Ammon's horn (tissue), 1 donor: ENCODE data around the gene RASA1.

Experiments
- DNase-seq: peaks from one replicate; pipeline ENCODE4 v3.0.0-alpha.2; 2016; ENCODE audit warnings: low spot score

Gene RASA1

GRCh38 chr5:87361031-87361445 lies 93.4 kb downstream of the RASA1 start:
- no peak for DNase-seq

GRCh38 chr5:87361536-87362213 lies 94.0 kb downstream of the RASA1 start:
- DNase-seq = no peak

GRCh38 chr5:87367243-87367642 lies 99.6 kb downstream of the RASA1 start:
- no peak for DNase-seq

GRCh38 chr5:87368601-87369000 lies 100.9 kb downstream of the RASA1 start:
- DNase-seq = no peak

GRCh38 chr5:87369431-87369830 lies 101.7 kb downstream of the RASA1 start:
- no peak for DNase-seq

GRCh38 chr5:87372705-87373104 lies 105.0 kb downstream of the RASA1 start:
- DNase-seq = no peak

GRCh38 chr5:87382224-87382623 lies 114.5 kb downstream of the RASA1 start:
- no peak for DNase-seq

GRCh38 chr5:87383216-87383615 lies 115.5 kb downstream of the RASA1 start:
- DNase-seq = no peak

- no peak for DNase-seq
These were observed 118.1 kb downstream of the RASA1 start for GRCh38 chr5:87385802-87386201.

GRCh38 chr5:87388129-87388528 lies 120.4 kb downstream of the RASA1 start:
- no peak for DNase-seq

GRCh38 chr5:87389296-87390034 lies 121.8 kb downstream of the RASA1 start:
- DNase-seq = no peak

- no peak for DNase-seq
These were observed 122.4 kb downstream of the RASA1 start for GRCh38 chr5:87390075-87390474.

- DNase-seq = no peak
These were observed 123.0 kb downstream of the RASA1 start for GRCh38 chr5:87390576-87391199.

GRCh38 chr5:87392170-87392569 lies 124.5 kb downstream of the RASA1 start:
- no peak for DNase-seq

GRCh38 chr5:87392801-87393200 lies 125.1 kb downstream of the RASA1 start:
- no peak for DNase-seq

GRCh38 chr5:87393331-87393730 lies 125.6 kb downstream of the RASA1 start:
- DNase-seq = no peak

- DNase-seq = no peak
These were observed 126.9 kb downstream of the RASA1 start for GRCh38 chr5:87394411-87395165.

GRCh38 chr5:87398981-87399614 lies 131.4 kb downstream of the RASA1 start:
- no peak for DNase-seq

- DNase-seq = no peak
These were observed 132.0 kb downstream of the RASA1 start for GRCh38 chr5:87399720-87400119.

GRCh38 chr5:87400305-87400899 lies 132.7 kb downstream of the RASA1 start:
- no peak for DNase-seq

- no peak for DNase-seq
These were observed 133.9 kb downstream of the RASA1 start for GRCh38 chr5:87401626-87402025.

- no peak for DNase-seq
These were observed 135.7 kb downstream of the RASA1 start for GRCh38 chr5:87403409-87403808.
